ENCODE data around the gene ITFG2.

ITFG2 gene

GRCh38 chr12:2803635-2804392 lies 8.7 kb upstream of the ITFG2 start:
- Histone ChIP-seq H3K36me3 (ENCODE audit: control insufficient read depth in 4 of 4, insufficient read depth in 4 of 4, low read length in 3 of 4) (peaks cover 30 to 80% (median 60%) of the 10 kb centered on the region in 4 experiments), H3K4me3 (ENCODE audit: control insufficient read depth in 1 of 7, extremely low read depth in 1 of 7, insufficient read depth in 4 of 7, low read depth in 2 of 7, low read length in 6 of 7) (no peak overlapping the region), H3K27me3 (replicated peaks in 2 of 5; ENCODE audit: control insufficient read depth in 4 of 5, insufficient read depth in 5 of 5, low read length in 4 of 5) (no peaks in the 10 kb centered on the region), H3K9me3 (ENCODE audit: control extremely low read depth in 1 of 5, control insufficient read depth in 4 of 5, insufficient read depth in 2 of 5, low read depth in 1 of 5, low read length in 4 of 5) (no peaks in the 10 kb centered on the region), H3K27ac (ENCODE audit: insufficient read depth in 1 of 2, low read depth in 1 of 2, low read length in 2 of 2, poor library complexity in 1 of 2, severe bottlenecking in 2 of 2) (no peak overlapping the region), H3K4me1 (ENCODE audit: control extremely low read depth in 1 of 4, control insufficient read depth in 4 of 4, insufficient read depth in 4 of 4, low read length in 3 of 4) (no peaks in the 10 kb centered on the region)
- WGBS (ENCODE audit: insufficient coverage): 78% methylated on average over 6 of the region's 7 CpGs
- no peak for DNase-seq
- ChIA-PET CTCF (interaction anchor here (1.2 kb wide), 1 partner anchor 10 kb away, joined by 3 read pairs; no protein-coding TSS in a partner anchor), POLR2A (no interaction called here)

GRCh38 chr12:2804393-2805142 lies 7.9 kb upstream of the ITFG2 start:
- WGBS (ENCODE audit: insufficient coverage): 67% methylated on average over 1 of the region's 5 CpGs
- CTCF ChIA-PET: interaction anchor here (1.2 kb wide), 1 partner anchor 9 kb away, joined by 3 read pairs; no protein-coding TSS in a partner anchor
- Histone ChIP-seq H3K4me3 (ENCODE audit: control insufficient read depth in 1 of 7, extremely low read depth in 1 of 7, insufficient read depth in 4 of 7, low read depth in 2 of 7, low read length in 6 of 7) (no peak overlapping the region), H3K4me1 (ENCODE audit: control extremely low read depth in 1 of 4, control insufficient read depth in 4 of 4, insufficient read depth in 4 of 4, low read length in 3 of 4) (no peaks in the 10 kb centered on the region), H3K36me3 (ENCODE audit: control insufficient read depth in 4 of 4, insufficient read depth in 4 of 4, low read length in 3 of 4) (peaks cover 26 to 72% (median 54%) of the 10 kb centered on the region in 4 experiments), H3K27me3 (replicated peaks in 2 of 5; ENCODE audit: control insufficient read depth in 4 of 5, insufficient read depth in 5 of 5, low read length in 4 of 5) (no peaks in the 10 kb centered on the region), H3K9me3 (ENCODE audit: control extremely low read depth in 1 of 5, control insufficient read depth in 4 of 5, insufficient read depth in 2 of 5, low read depth in 1 of 5, low read length in 4 of 5) (no peaks in the 10 kb centered on the region), H3K27ac (ENCODE audit: insufficient read depth in 1 of 2, low read depth in 1 of 2, low read length in 2 of 2, poor library complexity in 1 of 2, severe bottlenecking in 2 of 2) (peak overlapping the region in 1 of 2 experiments; percentile 16)
- DNase-seq: no peak
- POLR2A ChIA-PET: no interaction called here

- Histone ChIP-seq H3K36me3 (ENCODE audit: control insufficient read depth in 4 of 4, insufficient read depth in 4 of 4, low read length in 3 of 4) (peaks cover 22 to 66% (median 49%) of the 10 kb centered on the region in 4 experiments), H3K27ac (ENCODE audit: insufficient read depth in 1 of 2, low read depth in 1 of 2, low read length in 2 of 2, poor library complexity in 1 of 2, severe bottlenecking in 2 of 2) (no peak overlapping the region), H3K27me3 (replicated peaks in 2 of 5; ENCODE audit: control insufficient read depth in 4 of 5, insufficient read depth in 5 of 5, low read length in 4 of 5) (no peaks in the 10 kb centered on the region), H3K9me3 (ENCODE audit: control extremely low read depth in 1 of 5, control insufficient read depth in 4 of 5, insufficient read depth in 2 of 5, low read depth in 1 of 5, low read length in 4 of 5) (no peaks in the 10 kb centered on the region), H3K4me3 (ENCODE audit: control insufficient read depth in 1 of 7, extremely low read depth in 1 of 7, insufficient read depth in 4 of 7, low read depth in 2 of 7, low read length in 6 of 7) (no peak overlapping the region), H3K4me1 (ENCODE audit: control extremely low read depth in 1 of 4, control insufficient read depth in 4 of 4, insufficient read depth in 4 of 4, low read length in 3 of 4) (no peaks in the 10 kb centered on the region)
- POLR2A ChIA-PET: no interaction called here
- WGBS (ENCODE audit: insufficient coverage): 100% methylated on average over 1 of the region's 2 CpGs
- CTCF ChIA-PET: interaction anchor here (1.2 kb wide), 1 partner anchor 8 kb away, joined by 3 read pairs; no protein-coding TSS in a partner anchor
- DNase-seq: no peak
These were observed 7.3 kb upstream of the ITFG2 start for GRCh38 chr12:2805143-2805520.

- Histone ChIP-seq H3K4me3 (ENCODE audit: control insufficient read depth in 1 of 7, extremely low read depth in 1 of 7, insufficient read depth in 4 of 7, low read depth in 2 of 7, low read length in 6 of 7) (no peak overlapping the region), H3K27ac (ENCODE audit: insufficient read depth in 1 of 2, low read depth in 1 of 2, low read length in 2 of 2, poor library complexity in 1 of 2, severe bottlenecking in 2 of 2) (no peak overlapping the region), H3K36me3 (ENCODE audit: control insufficient read depth in 4 of 4, insufficient read depth in 4 of 4, low read length in 3 of 4) (peaks cover 15 to 51% (median 35%) of the 10 kb centered on the region in 4 experiments), H3K9me3 (ENCODE audit: control extremely low read depth in 1 of 5, control insufficient read depth in 4 of 5, insufficient read depth in 2 of 5, low read depth in 1 of 5, low read length in 4 of 5) (no peaks in the 10 kb centered on the region), H3K27me3 (replicated peaks in 2 of 5; ENCODE audit: control insufficient read depth in 4 of 5, insufficient read depth in 5 of 5, low read length in 4 of 5) (no peaks in the 10 kb centered on the region), H3K4me1 (ENCODE audit: control extremely low read depth in 1 of 4, control insufficient read depth in 4 of 4, insufficient read depth in 4 of 4, low read length in 3 of 4) (peaks cover 0 to 3% (median 2%) of the 10 kb centered on the region in 4 experiments)
- ChIA-PET POLR2A (no interaction called here), CTCF (interaction anchor here (0.6 to 1.5 kb wide), 2 partner anchors 11 to 456 kb away, joined by 3 to 6 read pairs; no protein-coding TSS in a partner anchor)
- WGBS (ENCODE audit: insufficient coverage): 91% methylated on average over 4 of the region's 6 CpGs
- no peak for DNase-seq
These were observed 5.8 kb upstream of the ITFG2 start for GRCh38 chr12:2806700-2807099.

- no peak for DNase-seq
- ChIA-PET CTCF (no interaction called here), POLR2A (interaction anchor here (0.6 kb wide), 1 partner anchor 121 kb away, joined by 3 read pairs; no protein-coding TSS in a partner anchor)
- Histone ChIP-seq H3K27me3 (replicated peaks in 2 of 5; ENCODE audit: control insufficient read depth in 4 of 5, insufficient read depth in 5 of 5, low read length in 4 of 5) (no peaks in the 10 kb centered on the region), H3K4me3 (ENCODE audit: control insufficient read depth in 1 of 7, extremely low read depth in 1 of 7, insufficient read depth in 4 of 7, low read depth in 2 of 7, low read length in 6 of 7) (peak overlapping the region in 6 of 7 experiments; percentile 4 to 95 (median 79)), H3K9me3 (ENCODE audit: control extremely low read depth in 1 of 5, control insufficient read depth in 4 of 5, insufficient read depth in 2 of 5, low read depth in 1 of 5, low read length in 4 of 5) (no peaks in the 10 kb centered on the region), H3K36me3 (ENCODE audit: control insufficient read depth in 4 of 4, insufficient read depth in 4 of 4, low read length in 3 of 4) (peaks cover 0 to 24% (median 2%) of the 10 kb centered on the region in 4 experiments), H3K4me1 (ENCODE audit: control extremely low read depth in 1 of 4, control insufficient read depth in 4 of 4, insufficient read depth in 4 of 4, low read length in 3 of 4) (peaks cover 9 to 25% (median 16%) of the 10 kb centered on the region in 4 experiments), H3K27ac (ENCODE audit: insufficient read depth in 1 of 2, low read depth in 1 of 2, low read length in 2 of 2, poor library complexity in 1 of 2, severe bottlenecking in 2 of 2) (peak overlapping the region; percentile 64 to 88)
- 100% methylated on average over 1 of the region's 5 CpGs for WGBS (ENCODE audit: insufficient coverage)
These were observed 667 bp upstream of the ITFG2 start for GRCh38 chr12:2811801-2812200.

- Histone ChIP-seq H3K9me3 (ENCODE audit: control extremely low read depth in 1 of 5, control insufficient read depth in 4 of 5, insufficient read depth in 2 of 5, low read depth in 1 of 5, low read length in 4 of 5) (no peaks in the 10 kb centered on the region), H3K27me3 (replicated peaks in 2 of 5; ENCODE audit: control insufficient read depth in 4 of 5, insufficient read depth in 5 of 5, low read length in 4 of 5) (no peaks in the 10 kb centered on the region), H3K27ac (ENCODE audit: insufficient read depth in 1 of 2, low read depth in 1 of 2, low read length in 2 of 2, poor library complexity in 1 of 2, severe bottlenecking in 2 of 2) (peak overlapping the region; percentile 81 to 88), H3K4me3 (ENCODE audit: control insufficient read depth in 1 of 7, extremely low read depth in 1 of 7, insufficient read depth in 4 of 7, low read depth in 2 of 7, low read length in 6 of 7) (peak overlapping the region; percentile 75 to 95 (median 88)), H3K4me1 (ENCODE audit: control extremely low read depth in 1 of 4, control insufficient read depth in 4 of 4, insufficient read depth in 4 of 4, low read length in 3 of 4) (peaks cover 9 to 25% (median 16%) of the 10 kb centered on the region in 4 experiments), H3K36me3 (ENCODE audit: control insufficient read depth in 4 of 4, insufficient read depth in 4 of 4, low read length in 3 of 4) (peaks cover 6 to 29% (median 17%) of the 10 kb centered on the region in 4 experiments)
- CTCF ChIA-PET: interaction anchor here (0.9 to 3.8 kb wide), 12 partner anchors 9 to 131 kb away, joined by 3 to 25 read pairs (median 4); no protein-coding TSS in a partner anchor
- POLR2A ChIA-PET: interaction anchor here (0.6 to 1.1 kb wide), 2 partner anchors 17 to 245 kb away, joined by 3 read pairs; no protein-coding TSS in a partner anchor
- WGBS (ENCODE audit: insufficient coverage): 33% methylated on average over 3 of the region's 10 CpGs
- peak; percentile 71 to 88 (median 82) for DNase-seq
These were observed 1.0 kb downstream of the ITFG2 start for GRCh38 chr12:2813214-2814185.

Data from common myeloid progenitor, CD34-positive (primary cell).